NCI-H1694 (cell line): ENCODE measurements around the gene ZFHX3.
"Not testable (repeated sequence)": the region's sequence is repeated elsewhere in the genome, so short reads cannot be mapped to it uniquely, and the experiment has no call there.

Source experiments
- DNase-seq: peaks from one replicate; lab custom pipeline; 2025; lab: John Stamatoyannopoulos, UW

Gene ZFHX3

GRCh38 chr16:73021866-73022495 lies 25.9 kb downstream of the ZFHX3 start:
- no peak for DNase-seq

DNA sequence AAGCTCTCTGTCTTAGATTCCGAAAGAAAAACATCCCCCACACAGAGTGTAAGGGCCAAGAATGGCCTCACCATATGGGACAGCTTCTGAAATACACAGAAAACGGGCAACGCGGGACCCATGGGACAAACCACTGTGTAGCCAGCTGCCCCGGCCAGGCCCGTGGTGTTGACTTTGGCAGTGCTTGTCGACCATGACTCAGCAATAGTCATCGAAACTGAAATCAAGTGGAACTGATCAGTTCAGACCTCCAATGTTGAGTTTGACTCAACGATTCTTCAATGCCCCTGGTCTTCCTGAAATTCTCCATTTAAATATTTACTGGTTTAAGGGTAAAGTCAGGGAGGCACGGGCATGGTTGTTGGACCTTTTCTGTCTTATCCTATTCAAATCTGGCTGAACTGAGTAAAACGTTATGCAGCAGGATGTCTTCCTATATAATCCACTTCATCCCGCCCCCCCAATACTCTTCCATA lies 27.5 kb downstream of the ZFHX3 start:
- DNase-seq, result no peak

DNA sequence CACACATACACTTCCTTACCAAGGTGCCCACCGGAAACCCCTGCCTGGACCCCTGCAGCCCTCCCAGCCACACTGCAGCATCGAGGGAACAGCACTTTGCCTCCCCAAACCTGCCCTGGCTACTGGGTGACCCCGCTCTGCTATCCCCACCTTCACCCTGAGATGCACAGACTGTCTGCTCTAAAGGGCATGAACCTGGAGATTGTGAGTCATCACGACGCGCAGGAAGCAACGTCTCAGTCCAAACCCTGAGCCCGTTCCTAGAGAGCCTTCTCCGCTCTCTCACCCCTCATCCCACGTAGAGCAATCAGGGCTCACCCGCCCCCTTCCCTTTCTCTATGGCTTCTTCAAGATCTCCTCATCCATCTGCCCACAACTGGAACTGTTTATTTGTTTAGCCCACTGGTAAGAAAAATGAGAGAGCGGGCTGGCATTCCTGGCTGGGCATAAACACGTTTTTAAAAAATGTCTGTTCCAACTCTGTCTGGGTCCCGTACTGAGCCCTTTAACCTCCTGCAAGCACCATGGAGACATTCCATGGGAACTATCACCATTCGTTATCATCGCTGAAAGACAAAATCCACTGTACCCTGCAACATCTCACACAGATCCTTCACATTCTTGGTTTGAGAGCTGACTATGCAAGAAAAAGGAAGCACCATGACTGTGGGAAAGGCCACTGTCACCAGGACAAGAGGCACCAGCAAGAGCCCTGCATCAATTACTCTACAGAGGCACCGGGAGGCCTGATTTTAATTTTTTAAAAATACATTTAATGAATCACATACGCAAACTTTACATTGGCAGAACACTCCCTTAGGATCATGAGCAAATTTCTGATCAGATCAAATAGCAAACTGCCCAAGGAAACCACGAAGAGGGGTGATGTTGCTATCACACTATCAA lies 28.2 kb downstream of the ZFHX3 start:
- no peak for DNase-seq

DNA sequence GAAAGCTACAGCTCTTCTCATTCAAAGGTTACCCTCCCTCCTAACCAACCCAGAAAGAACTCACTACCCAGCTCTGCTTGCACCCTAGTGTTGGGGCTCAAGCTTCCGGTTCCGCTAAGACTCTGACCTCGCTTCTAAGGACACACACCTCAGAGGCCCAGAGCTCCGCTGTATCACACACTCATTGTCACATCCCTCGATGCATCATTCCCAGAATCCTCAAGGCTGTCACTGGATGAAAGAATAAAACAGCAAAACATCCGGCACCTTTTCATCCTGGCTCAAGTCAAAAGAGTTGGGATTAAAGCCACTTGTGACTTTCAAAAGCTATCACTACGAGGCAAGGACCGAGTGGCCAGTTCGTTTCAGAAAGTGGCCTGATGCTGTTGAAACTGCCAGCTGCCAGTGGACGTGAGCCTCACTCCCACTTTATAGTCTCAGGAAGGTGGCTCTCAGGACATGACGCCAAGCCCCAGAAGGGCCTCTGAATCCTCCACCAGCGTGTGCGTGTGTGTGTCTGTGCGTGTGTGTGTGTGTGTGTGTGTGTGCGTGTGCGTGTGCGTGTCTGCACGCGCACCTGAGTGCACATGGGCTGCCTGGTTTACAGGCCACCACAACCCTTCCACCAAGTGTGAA lies 29.0 kb downstream of the ZFHX3 start:
- no peak for DNase-seq

- no peak for DNase-seq
These were observed 30.6 kb downstream of the ZFHX3 start for GRCh38 chr16:73017321-73017720.

DNA sequence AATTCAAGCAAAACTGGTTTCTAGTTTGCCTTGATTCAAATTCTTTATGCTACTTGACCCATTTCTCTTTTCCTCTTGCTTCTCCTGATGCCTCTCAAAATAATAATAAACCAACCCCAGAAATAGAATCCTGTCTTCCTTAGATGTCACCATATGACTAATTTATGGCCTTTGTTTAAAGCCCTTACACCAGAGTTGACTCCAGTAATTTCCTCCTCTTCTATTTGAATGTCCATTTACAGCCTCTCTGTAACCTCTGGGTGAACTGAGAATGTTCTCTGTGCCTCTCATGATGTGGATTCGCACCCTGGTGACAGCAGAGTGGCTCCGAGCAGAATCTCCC lies 31.5 kb downstream of the ZFHX3 start:
- DNase-seq, result no peak

DNA sequence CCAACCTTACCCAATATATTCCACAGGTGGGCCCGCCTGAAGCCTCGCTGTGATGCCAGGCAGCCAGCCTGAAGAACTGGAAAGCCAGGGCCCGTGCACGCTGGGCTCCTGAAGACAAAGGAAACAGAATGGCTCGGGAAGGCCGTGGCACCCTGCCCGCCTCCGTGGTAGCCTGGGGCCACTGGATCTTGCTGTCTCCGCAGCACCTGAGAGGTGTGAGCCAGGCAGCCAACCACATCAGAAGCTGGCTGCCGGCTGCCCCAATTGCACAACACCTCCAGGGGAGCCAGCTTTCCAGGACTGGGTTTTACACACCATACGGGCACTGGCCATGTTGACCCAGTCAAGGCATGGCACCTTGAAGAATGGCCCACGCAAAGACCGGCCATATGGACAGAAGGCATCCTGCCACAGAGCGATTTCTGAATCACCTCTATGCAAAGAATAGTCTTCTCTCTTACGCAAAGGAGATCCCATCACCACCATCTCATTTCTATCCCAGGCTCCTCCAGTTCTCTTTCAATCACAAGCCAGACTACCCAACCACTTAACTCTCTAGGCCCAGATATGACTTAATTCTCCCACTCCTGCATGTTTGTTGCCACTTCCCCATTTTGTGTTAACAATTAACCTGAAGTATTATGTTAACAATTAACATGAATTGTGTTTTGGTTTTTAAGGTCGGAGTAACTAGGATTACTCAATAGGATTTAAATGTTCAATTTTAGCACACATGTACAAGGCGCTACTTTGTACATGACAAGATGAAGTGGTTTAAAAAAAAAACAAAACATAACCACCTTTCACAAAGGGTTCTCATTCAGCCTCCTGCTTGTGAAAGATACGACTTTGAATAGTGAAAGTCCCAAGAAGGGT lies 32.1 kb downstream of the ZFHX3 start:
- no peak for DNase-seq

DNA sequence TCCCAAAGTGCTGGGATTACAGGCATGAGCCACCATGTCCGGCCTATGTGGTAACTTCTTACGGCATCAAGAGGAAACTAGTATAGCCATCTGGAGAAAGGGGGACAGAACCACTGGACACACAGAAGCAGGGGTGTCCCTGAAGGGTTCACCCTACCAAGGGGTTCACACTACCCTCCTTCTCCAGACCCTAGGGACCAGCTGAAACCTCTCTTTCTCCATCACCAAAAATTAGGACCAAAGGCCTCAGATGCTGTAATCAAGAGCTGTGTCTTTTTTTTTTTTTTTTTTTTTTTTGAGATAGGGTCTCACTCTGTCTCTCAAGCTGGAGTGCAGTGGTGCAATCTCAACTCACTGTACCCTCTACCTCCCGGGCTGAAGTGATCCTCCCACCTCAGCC lies 33.2 kb downstream of the ZFHX3 start:
- DNase-seq, result no peak

- no peak for DNase-seq
These were observed 34.0 kb downstream of the ZFHX3 start for GRCh38 chr16:73013974-73014373.

GRCh38 chr16:73012341-73012740 lies 35.6 kb downstream of the ZFHX3 start:
- no peak for DNase-seq

- no peak for DNase-seq
These were observed 36.0 kb downstream of the ZFHX3 start for GRCh38 chr16:73011926-73012325.

DNA sequence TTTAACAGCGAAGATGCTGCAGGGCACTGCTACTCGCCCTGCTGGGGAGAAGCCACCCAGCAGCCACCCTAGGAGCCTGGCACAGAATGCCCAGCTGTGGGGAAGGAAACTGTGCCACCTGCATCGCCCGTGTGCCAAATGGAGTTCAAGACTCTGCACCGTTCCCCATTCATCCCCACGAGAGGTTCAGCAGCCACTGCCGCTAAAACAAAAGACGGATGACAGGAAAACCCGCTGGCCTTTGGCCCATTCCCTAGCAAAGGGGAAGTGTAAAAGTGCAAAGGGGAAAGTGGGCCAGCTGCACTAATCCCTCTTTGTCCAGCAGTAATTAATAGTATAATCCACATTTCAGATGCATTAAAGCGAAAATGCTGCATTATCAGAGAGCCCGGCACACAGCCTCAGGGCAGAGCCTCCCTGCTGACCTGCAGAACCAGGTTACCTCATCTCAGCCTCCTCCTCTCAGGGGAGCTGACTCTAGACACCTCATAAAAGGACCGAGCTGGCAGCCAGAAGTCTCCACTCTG lies 37.7 kb downstream of the ZFHX3 start:
- DNase-seq, result no peak

DNA sequence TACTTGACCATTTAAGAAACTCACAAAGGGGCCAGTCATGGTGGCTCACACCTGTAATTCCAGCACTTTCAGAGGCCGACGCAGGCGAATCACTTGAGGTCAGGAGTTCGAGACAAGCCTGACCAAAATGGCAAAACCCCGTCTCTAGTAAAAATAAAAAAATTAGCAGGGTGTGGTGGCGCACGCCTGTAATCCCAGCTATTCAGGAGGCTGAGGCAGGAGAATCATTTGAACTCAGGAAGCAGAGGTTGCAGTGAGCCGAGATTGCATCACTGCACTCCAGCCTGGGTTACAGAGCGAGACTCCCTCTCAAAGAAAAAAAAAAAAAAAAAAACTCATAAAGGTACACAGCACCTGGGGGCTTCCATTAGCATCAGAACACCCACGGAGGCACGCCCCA lies 38.2 kb downstream of the ZFHX3 start:
- DNase-seq, result not testable (repeated sequence)

DNA sequence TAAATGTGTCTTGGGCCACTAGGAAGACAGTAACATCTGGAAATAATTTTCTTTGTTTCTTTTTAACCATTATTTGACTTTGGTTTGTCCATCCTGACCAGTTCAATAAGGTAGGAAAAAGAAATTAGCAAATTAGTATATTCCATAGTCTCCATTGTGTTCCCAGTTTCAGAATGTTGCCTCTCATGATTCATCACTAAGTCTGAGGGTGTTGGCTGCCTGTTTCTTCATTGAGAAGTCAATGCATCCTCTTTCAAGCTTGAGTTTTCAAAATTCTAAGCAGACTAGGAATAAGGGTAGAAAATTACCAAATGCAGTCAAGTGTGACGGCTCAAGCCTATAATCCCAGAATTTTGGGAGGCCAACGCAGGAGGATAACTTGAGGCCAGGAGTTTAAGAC lies 41.9 kb downstream of the ZFHX3 start:
- DNase-seq, result no peak

- no peak for DNase-seq
These were observed 45.1 kb downstream of the ZFHX3 start for GRCh38 chr16:73002866-73003265.

- DNase-seq, result no peak
These were observed 46.9 kb downstream of the ZFHX3 start for GRCh38 chr16:73000907-73001521.

DNA sequence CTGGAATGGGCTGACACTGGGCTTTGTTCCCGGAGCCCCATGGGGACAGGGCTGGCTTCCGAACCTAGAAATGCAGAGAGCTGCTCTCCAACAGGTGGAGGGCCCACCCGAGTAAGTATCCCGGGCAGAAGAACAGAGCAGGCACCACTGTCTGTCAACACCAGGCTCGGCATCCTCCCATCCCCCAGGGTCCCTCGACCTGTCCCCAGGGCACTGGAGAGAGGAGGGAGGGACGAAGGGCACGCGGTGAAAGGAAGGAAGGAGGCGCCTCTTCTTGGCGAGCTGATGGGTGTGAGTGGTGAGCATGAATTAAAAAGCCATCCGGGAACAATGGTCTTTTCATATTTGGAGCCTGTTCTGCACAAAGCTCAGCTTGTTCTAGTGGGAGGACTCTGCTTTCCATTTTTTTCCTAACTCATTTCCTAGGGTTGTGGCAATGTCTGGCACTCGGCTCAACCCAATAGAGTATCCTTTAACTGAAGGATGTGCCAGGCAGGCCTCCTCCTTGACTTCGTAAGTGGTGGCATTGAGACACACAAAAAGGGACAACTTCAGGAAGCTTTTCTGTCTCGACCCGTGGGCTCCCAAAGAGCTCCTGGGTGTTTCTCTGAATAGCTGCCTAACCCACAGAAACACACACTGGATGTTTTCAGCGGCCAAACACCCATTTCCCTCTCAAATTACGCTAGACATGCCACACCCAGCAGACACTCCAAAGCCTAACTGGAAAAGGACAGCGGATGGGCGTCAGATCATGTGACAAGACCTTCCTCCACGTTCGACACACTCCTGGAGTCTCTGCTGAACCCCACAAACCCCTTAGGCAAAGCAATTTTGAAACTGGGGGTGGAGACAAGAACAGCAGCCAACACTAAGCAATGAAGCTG lies 47.7 kb downstream of the ZFHX3 start:
- DNase-seq, result no peak

DNA sequence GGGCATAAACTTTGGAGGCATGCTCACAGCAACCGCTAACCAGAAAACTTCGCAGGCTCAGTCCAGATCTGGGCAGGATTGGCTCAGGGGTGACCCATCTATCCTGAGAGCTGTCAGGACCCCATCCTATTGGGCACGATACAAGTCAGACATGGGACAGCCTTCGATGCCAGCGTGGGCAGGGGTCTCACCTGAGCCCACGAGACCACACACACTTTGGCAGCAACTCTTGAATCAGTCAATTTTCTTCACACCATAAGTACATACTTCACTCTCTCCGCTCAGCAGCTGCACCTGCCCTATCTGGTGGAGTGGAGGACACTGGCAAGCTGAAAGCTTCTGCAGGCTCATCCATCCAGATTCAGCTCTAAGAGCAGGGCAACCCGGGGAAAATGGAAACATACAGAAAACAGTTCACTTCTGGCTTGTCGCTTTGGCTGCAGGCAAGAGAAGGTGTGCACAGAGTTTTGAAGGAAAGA lies 48.3 kb downstream of the ZFHX3 start:
- no peak for DNase-seq

DNA sequence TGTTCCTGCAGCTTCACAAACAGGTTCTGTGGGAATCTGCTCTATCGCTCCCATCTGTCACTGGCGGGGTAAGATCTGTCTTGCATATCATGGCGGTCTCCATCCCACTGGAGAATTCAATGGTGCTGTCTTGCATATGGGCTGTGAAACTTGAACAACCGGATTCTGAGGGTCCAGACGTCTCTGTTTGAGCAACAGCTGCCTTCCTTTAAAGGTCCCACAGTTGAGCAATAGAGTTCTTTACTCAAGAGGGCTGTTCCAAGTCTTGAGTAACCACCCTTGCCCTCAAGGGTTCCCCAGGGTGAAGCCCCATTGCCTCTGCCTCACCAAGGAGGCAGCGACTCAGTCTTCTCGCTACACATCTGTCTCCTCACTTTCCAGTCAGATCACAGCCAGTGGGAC lies 50.8 kb downstream of the ZFHX3 start:
- DNase-seq, result no peak
